Measurements from ENCODE around the gene REEP5. TPM values are rescaled to one million over a fixed set of nuclear protein-coding genes. Genes with fewer than 3 reads are reported as not detected.
"Not testable (repeated sequence)": the region's sequence is repeated elsewhere in the genome, so short reads cannot be mapped to it uniquely, and the experiment has no call there.

The REEP5 gene
- total RNA-seq, 1 donor from 2014 or later = 73.6 TPM

DNA sequence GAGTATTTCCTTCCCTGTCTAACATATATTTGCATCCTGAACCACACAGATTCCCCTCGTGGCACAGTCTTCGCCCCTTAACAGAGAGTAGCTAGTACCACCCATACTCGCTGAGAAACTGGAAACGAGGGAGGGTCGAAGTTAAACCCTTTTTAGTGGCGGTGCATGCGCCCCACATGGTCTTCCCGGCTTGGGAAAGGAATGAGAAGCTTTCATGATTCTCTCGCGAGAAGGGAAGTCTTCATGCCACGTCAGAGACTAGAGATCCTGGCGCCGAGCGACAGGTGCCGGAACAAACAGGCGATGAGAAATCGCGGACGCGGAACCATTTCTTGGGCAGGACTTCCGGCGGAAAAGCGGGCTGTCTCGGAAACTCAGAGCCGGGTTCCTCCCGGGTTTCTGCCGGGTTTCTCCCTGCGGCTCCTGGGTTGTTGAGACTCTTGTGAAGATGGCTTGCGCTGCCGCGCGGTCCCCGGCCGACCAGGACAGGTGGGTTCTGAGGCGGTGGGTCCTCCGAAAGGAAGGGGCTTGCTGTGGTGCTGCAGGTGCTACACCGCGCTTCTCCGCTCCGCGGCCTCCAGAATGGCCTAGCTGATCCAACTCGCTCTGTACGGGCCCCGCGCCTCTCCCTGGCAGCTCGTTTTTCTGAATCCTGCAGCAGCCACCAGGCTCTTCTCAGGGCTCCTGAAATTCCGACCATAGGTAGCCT lies 60.9 kb downstream of the REEP5 start, which contains the start of gene SRP19:
Gene SRP19 (plus strand): TSS at position 359 of the 709 bp plus-strand sequence. CDS start 90 bp downstream, at position 449.
- intact Hi-C loops (cut with DNase I) = no loop called here
- DNase-seq (ENCODE audit: low spot score) (peak; percentile 96), ATAC-seq (peak; percentile 99)

DNA sequence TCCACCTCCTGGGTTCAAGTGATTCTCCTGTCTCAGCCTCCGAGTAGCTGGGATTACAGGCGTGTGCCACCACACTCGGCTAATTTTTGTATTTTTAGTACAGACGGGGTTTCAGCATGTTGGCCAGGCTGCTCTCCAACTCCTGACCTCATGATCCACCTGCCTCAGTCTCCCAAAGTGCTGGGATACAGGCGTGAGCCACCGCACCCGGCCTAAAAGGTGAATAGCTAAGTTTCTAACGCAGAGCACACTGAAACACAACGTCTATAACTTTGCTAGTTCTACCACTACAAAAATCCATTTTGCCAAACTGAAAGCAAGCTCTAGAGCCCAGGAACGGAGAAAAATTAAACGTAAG lies 61.5 kb downstream of the REEP5 start:
- ATAC-seq; DNase-seq (ENCODE audit: low spot score); intact Hi-C loops (cut with DNase I): not testable (repeated sequence)

DNA sequence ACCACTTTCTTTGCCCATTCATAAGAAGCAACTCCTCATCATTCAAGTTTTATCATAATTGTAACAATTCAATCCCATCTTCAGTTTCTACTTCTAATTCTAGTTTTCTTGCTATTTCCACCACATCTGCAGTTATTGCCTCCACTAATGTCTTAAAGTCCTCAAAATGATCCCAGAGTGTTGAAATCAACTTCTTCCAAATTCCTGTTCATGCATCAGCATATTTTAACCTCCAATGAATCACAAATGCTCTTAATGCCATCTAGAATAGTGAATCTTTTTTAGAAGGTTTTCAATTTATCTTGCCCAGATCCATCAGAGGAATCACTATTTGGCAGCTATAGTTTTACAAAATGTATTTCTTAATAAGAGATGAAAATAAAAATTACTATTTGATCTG lies 64.2 kb downstream of the REEP5 start:
- no peak for ATAC-seq
- intact Hi-C loops (cut with DNase I) = no loop called here
- no peak for DNase-seq (ENCODE audit: low spot score)

DNA sequence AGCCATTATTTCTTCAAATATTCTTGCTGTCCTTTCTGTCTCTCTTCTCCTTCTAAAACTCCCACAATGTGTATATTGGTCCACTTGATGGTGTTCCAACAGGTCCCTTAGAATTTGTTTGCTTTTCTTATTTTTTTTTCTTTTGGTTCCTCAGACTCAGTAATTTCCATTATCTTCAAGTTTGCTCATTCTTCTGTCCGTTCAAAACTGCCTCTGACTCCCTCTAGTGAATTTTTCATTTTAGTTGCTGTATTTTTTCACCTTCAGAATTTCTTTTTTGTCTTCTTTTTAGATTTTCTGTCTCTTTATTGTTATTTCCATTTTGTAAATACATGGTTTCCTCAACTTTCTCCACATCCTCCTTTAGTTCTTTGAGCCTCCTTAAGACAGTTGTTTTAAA lies 67.4 kb downstream of the REEP5 start:
- DNase-seq (ENCODE audit: low spot score) (no peak), ATAC-seq (no peak)
- intact Hi-C loops (cut with DNase I) = no loop called here

DNA sequence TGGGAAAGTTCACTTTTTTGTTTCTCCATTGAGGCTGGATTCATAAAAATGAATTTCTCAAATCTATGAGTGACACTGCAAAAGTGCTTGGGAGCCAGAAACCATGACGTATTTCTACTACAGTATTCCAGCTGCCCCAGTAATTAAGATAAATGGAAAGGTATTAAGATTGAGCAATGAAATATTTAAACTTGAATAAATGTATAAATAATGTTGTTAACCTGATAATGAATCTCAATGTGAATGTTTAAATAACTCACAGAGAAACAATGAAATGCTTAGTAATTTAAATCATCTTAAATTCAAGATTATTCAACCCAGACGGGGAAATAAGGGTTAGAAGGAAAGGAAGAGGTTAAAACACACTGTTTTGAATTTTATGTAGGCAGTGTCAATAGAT lies 72.1 kb downstream of the REEP5 start:
- ATAC-seq (no peak), DNase-seq (ENCODE audit: low spot score) (no peak)
- intact Hi-C loops (cut with DNase I) = no loop called here

DNA sequence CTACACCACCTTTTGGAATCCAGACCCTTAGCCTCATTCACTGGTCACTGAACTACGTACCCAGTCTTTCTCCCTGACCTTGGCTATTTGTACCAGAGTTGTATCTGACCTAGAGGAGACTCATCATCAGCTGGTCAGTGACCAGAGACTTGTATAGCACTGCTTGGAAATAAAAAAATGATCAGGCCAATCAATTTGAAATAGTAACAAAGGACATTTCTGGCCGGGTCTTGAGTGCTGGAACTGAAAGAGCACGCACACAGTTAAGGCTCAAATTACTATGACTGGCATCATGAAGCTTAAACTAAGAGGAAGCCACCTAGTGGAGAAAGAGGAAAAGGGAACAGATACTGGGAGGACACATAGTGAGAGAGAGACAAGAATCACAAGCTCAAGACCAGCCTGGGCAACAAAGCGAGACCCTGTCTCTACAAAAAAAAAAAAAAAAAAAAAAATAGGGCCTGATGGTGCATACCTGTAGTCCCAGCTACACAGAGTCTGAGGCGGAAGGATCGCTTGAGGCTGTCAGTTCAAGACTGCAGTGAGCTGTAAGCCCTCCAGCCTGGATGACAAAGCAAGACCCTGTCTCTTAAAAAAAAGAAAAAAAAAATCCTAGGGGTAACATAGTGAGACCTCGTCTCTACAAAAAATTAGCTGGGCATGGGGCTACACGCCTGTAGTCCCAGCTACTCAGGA lies 73.8 kb downstream of the REEP5 start:
- DNase-seq (ENCODE audit: low spot score) = no peak
- peak; percentile 91 for ATAC-seq
- intact Hi-C loops (cut with DNase I) = no loop called here

DNA sequence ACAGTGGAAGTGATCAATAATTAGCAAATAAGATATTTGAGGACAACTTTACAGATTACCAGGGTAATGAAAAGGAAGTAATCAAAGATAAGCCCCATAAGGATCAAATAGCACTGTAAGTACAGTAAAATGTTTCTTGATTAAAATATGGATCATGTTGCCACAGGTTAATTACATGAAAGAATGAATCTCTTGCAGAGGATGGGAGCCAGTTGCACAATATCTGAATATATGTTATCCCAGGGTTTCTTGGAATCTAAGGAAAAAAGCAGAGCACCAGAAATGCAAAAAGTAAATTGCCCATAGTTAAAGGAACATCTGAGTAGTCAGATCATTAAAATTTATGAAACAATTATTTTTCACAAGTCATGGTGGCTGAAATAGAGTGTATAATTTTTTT lies 74.7 kb downstream of the REEP5 start:
- ATAC-seq = no peak
- intact Hi-C loops (cut with DNase I) = no loop called here
- DNase-seq (ENCODE audit: low spot score) = no peak

DNA sequence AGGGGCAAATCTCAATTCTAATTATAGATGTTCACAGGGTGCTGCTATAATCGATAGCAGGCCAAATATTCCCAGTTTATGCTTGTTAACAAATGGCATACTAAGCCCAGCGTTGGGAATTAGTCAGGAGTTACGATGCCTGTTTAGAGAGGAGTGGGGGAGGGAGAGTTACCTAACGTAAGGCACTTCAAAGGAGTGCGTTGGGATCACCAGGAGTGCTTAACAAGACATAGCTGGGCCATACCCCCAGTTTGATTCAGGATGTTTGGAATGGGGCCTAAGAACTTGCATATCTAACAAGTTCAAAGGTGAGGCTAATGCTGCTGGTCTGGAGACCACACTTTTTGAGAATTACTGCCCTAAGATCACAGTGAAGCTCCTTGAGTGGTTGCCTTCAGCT lies 75.5 kb downstream of the REEP5 start:
- no peak for DNase-seq (ENCODE audit: low spot score)
- ATAC-seq = no peak
- intact Hi-C loops (cut with DNase I) = no loop called here

DNA sequence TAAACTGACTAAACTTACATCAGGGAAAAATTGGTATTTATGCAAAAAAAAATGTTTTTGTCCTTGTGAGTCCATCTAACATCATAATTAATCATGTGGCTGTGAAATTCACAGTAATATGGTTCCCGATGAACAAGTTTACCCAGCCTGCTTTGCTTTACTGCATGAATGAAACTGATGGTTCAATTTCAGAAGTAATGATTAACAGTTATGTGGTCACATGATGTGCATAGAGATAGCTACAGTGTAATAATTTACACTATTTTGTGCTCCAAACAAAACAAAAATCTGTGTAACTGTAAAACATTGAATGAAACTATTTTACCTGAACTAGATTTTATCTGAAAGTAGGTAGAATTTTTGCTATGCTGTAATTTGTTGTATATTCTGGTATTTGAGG lies 77.5 kb downstream of the REEP5 start:
- ATAC-seq = no peak
- intact Hi-C loops (cut with DNase I) = no loop called here
- no peak for DNase-seq (ENCODE audit: low spot score)

DNA sequence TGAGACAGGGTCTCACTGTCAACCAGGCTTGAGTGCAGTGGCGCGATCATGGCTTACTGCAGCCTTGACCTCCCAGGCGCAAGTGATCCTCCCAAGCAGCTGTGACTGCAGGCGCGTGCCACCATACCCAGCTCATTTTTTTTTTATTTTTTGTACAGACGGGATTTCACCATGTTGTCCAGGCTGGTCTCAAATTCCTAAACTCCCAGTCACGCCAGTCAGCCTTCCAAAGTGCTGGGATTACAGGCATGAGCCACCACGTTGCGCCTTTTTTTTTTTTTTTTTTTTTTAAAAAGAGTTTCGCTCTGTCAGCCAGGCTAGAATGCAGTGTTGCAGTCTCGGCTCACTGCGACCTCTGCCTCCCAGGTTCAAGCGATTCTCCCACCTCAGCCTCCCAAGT lies 88.1 kb downstream of the REEP5 start:
- no peak for DNase-seq (ENCODE audit: low spot score)
- intact Hi-C loops (cut with DNase I) = no loop called here
- no peak for ATAC-seq

DNA sequence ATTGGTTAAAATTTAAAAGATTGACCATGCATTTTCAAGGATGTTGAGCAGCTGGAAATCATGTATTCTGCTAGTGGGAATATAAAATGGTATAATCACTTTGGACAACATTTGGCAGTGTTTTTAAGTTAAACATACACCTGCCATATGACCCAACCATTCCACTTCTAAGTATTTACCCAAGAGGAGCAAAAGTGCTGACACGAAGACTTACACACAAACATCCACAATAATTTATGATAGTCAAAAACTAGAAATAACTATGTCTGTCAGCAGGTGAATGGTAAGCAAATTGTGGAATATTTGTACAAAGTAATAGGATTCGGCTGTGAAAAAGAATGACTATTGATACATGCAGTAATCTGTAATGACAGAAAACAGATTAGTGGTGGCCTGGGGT lies 91.6 kb downstream of the REEP5 start:
- ATAC-seq (no peak), DNase-seq (ENCODE audit: low spot score) (no peak)
- intact Hi-C loops (cut with DNase I) = no loop called here

Other genes with a start within 250 kb of the REEP5 start
- gene APC, start 184.3 kb downstream of the REEP5 start, total RNA-seq = 62.3 TPM
- gene SRP19, start 60.9 kb downstream of the REEP5 start, total RNA-seq = 21.2 TPM
- 57.4 TPM for gene DCP2, start 54.6 kb upstream of the REEP5 start, total RNA-seq

All from sciatic nerve (tissue), 2 donors.